Measurements from ENCODE around the gene MAP1B.

Gene MAP1B

DNA sequence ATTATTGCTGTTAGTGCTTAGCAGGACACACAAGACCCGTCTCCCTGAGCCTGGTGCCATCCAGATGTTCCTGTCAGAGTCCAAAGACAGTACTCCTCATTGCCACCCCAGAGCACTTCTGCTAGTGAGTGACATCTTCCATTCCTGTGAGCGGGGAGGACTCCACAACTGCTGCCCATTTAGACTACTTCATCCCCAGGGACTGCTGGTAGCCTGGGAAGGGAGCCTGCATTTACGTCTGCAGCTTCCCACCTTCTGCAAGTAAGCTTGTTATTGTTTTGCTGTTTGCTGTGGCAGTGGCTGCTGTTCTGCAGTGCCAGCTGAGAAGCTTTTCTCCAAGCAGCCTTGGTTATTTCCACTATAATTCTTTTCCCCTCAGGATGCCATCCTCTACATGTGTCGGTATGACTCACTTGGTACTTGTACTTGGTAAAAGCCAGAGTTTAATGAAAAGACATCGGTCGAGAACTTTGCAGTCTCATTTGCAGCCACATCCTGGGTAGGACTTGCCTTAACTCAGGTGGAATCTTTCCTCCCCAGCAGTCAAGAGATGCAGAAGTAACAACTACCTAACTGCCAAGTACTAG is 10.6 kb upstream of the MAP1B start:
- DNase-seq (ENCODE audit: low spot score), result no peak

- DNase-seq (ENCODE audit: low spot score), result no peak
These were observed 5.4 kb upstream of the MAP1B start for GRCh38 chr5:72101828-72102227.

DNA sequence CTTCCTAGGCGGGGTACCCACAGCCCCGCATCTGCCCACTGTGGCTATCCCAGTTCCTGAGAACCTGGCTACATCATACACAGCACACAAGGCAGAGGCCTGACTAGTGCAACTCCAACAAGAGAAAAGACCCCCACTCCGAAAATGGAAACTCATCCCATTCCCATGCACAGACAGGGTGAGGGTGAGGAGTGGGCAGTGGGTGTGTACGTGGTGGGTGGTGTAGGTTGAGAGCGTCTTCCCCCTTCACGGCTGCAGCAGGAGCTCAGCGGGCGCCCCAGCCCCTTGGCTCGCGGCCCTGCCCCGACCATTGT is 501 bp upstream of the MAP1B start:
- no peak for DNase-seq (ENCODE audit: low spot score)

DNA sequence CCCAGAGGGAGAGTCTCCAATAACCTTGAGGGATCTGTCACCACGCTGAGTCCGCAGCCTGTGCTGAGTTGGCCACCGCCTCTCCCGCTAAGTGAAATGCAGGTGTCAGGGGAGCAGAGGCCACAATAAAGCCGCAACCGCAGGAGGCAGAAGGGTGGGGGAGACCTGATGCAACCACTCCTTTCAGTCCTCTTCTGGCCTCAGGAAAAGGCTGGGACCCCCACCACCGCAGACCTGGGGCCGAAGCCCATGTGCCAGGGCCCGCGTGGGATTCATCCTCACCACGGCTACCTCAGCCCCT is 576 bp downstream of the MAP1B start:
- peak; percentile 29 for DNase-seq (ENCODE audit: low spot score)

- peak; percentile 89 for DNase-seq (ENCODE audit: low spot score)
These were observed 1.2 kb downstream of the MAP1B start for GRCh38 chr5:72108202-72109061.

GRCh38 chr5:72109062-72109411 is 1.8 kb downstream of the MAP1B start:
- DNase-seq (ENCODE audit: low spot score), result no peak

GRCh38 chr5:72109625-72110024 is 2.4 kb downstream of the MAP1B start:
- peak; percentile 54 for DNase-seq (ENCODE audit: low spot score)

DNA sequence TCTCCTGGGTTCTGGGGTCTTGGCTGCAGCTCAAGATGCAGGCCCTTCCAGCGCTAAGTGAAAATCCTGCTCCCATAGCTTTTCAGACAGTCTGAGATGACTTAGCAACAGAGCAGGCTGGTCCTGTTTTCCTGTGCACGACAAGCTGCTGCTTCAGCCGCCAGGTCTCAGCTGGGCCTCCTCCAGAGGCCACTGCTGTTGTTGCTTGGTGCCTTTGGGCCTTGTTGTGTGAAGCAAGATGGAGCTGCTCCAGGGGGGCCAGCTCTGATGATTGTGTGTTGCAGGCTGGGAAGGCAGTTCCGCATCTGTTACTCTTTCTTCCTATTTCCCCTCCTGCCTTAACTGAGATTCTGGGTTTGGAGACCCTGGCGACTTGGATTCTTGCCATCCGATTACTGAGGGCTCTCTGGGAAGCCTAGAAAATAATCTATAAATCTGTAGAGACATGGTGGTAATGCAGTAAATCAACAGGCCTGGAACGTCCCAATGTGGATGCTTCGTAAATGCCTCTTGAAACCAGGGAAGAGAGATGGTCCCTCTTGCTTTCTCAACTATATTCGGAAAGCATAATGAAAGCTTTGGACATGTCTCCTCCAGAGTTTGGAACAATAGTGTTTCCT is 3.2 kb downstream of the MAP1B start:
- DNase-seq (ENCODE audit: low spot score), result peak; percentile 30

DNA sequence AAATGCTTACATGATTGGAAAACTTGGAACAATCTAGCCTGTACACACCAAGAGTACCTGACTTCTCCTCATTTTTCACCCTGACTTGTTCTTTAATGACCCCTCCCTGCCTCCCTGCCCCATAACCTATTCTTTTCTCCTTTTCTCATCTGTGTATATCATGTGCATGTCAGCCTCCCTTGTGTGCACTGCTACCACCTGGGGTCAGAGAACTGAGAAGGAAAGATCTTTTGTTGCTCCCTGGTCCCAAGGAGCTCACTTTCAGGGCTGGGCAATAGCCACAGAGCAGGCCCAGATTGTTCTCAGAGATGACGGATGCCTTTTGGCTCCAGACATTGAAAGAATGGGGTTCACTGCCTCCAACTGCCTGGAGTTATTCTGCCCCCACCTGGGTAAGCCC is 5.1 kb downstream of the MAP1B start:
- no peak for DNase-seq (ENCODE audit: low spot score)

GRCh38 chr5:72114629-72115028 is 7.4 kb downstream of the MAP1B start:
- no peak for DNase-seq (ENCODE audit: low spot score)

GRCh38 chr5:72115296-72115695 is 8.0 kb downstream of the MAP1B start:
- no peak for DNase-seq (ENCODE audit: low spot score)

GRCh38 chr5:72117307-72117706 is 10.0 kb downstream of the MAP1B start:
- no peak for DNase-seq (ENCODE audit: low spot score)

GRCh38 chr5:72121052-72121779 is 13.9 kb downstream of the MAP1B start:
- DNase-seq (ENCODE audit: low spot score), result no peak

DNA sequence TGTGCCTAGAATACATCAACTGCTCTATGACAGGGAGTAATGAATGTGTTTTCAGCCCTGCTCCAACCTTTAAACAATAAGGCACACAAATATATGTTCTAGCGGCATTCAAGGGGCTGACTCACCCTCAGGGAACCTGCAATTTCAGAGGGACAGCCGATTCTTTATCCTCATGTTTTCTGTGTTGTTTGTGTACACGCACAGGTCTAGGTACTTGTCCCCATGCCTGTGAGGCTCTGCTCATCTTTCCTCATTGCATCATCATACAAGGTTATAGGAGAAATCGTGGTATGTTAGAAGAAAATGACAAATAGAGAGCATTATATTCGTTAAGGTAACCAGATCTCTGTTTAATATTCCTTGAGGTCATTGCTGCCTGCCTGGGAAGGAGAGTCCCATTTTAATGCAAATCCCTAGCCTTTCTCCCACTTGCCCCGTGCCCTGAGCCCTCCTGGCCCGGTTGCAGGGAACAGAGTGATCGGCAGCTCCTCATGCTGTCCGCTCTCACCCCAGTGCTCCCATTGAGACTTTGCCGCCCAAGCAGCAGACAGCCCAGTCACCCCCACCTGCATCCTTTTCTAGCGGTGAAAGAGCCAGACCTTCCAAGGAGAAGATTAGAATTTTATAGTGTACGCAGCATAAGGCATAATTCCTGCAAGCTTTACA is 14.6 kb downstream of the MAP1B start:
- DNase-seq (ENCODE audit: low spot score), result no peak

GRCh38 chr5:72122602-72123001 is 15.3 kb downstream of the MAP1B start:
- no peak for DNase-seq (ENCODE audit: low spot score)

GRCh38 chr5:72123764-72124376 is 16.6 kb downstream of the MAP1B start:
- no peak for DNase-seq (ENCODE audit: low spot score)

DNA sequence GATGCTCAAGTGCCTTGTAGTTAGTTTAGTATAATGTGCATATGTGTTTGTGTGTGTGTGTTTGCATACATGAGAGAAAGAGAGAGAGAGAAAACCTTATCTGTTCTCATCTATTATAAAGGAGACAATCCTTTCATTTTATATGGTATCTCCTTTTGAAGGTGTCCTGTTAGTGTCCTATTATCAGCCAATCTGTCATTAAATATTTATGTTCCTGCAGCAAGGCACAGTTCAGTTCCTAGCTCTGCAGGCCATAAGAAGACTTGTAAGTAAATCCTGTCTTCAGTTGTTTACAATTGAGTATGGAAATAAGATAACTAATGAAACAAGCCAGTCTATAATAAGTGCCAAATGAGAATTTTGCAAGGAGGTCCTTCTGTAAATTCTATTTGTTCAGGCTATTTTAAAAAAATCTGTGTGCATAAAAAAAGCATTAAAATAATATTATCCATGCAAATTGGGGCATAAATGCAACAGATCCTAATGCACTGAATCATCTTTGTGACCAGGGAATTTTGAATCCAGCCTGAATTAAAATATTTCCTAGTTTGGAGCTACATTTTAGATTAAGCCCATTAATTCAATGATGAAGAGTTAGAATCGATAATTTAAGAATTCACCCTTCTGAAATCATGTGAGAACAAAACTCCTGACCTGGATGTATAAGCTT is 18.1 kb downstream of the MAP1B start:
- no peak for DNase-seq (ENCODE audit: low spot score)

DNA sequence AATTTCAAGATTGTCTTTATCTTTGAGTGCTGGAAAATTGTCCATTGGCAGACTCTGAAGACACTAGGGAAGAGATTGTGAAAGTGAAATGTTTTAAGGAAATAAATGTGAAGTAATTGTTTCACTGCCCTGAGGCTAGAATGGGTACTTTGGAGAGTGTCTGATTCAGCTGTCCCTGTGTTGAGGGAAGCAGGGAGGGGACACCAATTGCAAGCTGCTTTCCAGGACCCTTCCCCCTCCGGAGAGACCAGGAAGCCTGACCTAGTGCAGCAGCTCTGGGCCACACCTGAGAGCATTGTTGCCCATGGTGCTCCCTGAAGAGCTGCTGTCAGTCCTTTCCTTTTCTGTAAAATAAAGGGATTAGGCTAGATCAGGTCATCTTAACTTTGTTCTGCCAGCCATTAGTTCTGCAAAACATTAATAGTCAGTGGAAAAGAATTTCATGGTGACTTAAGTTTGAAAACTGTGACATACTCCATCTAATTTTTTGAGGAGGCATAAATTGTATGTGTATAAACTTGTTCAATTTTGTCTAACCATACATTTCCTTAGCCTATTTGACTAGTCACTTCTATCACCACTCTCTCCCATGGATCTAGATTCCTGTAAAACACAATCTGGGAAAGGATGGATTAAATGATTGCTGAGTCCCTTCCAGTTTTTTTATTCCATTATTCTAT is 18.8 kb downstream of the MAP1B start:
- DNase-seq (ENCODE audit: low spot score), result no peak

GRCh38 chr5:72126796-72127195 is 19.5 kb downstream of the MAP1B start:
- no peak for DNase-seq (ENCODE audit: low spot score)

DNA sequence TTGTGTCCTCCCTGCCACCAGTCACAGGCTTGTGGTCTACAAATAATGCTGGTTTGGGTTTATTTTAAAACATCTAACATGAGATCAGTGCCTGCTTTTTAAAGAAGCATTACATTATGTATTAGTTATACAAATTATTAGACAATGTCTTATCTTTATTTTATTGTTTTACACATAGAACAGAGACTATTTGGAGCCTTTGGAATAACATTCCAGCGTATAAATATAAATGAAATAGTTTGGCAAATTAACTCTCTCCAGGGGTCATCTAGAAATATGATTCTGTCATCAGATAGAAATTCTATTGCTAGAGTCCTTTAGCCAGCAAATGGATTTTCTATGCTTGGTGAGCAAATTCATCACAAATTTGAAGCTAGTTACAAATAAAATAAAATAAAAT is 22.4 kb downstream of the MAP1B start:
- no peak for DNase-seq (ENCODE audit: low spot score)

DNA sequence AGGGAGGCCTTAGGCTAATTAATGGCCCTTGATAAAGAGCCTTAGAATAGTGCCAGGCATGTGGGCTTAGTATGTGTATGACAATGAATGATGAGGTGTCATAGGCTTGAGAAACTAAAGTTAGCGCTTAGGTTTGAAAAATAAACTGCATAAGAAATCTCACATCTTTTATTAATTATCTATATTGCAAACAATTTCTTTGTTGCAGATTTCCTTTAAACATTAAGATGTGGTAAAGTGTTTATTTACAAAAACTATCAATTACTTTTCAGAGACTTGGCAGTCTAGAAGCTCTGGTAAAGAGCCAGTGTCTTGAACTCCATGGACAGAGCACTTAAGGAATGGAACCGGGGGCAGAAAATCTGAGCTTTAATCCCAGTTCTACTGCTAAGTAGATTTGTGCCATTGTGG is 23.1 kb downstream of the MAP1B start:
- DNase-seq (ENCODE audit: low spot score), result peak; percentile 51

Data from GM03348 (cell line).